Activated CD8-positive, alpha-beta memory T cell treated with anti-CD3 and anti-CD28 coated beads for 36 hours (primary cell): ENCODE measurements around the gene NMNAT3. TPM values are rescaled to one million over a fixed set of nuclear protein-coding genes. Genes with fewer than 3 reads are reported as not detected.

ENCODE experiments used
- total RNA-seq, 2 experiments: library from RNA; stranded (reverse); gene quantifications; one replicate each; pipeline ENCODE4 v1.2.3, GENCODE V29; 2021

Gene NMNAT3
- total RNA-seq, 2 experiments from 2014 or later = 1.6 to 2.0 TPM

Other genes starting within 250 kb of the NMNAT3 start
- gene RBP2, start 201.5 kb downstream of the NMNAT3 start, total RNA-seq = not detected
- gene RBP1, start 138.2 kb downstream of the NMNAT3 start, total RNA-seq = not detected